ENCODE results near the gene MMP14. TPM values are rescaled to one million over a fixed set of nuclear protein-coding genes. Genes with fewer than 3 reads are reported as not detected.
A peak's percentile ranks its signal among the peaks of the same experiment; 100 is the strongest.

Gene MMP14
- total and polyA plus RNA-seq, 9 of the 15 experiments (the other 6 are each of a cell fraction or from before 2014, with no cell fraction given): 0.36 to 5.8 (median 1.3) TPM; not detected in 2

DNA sequence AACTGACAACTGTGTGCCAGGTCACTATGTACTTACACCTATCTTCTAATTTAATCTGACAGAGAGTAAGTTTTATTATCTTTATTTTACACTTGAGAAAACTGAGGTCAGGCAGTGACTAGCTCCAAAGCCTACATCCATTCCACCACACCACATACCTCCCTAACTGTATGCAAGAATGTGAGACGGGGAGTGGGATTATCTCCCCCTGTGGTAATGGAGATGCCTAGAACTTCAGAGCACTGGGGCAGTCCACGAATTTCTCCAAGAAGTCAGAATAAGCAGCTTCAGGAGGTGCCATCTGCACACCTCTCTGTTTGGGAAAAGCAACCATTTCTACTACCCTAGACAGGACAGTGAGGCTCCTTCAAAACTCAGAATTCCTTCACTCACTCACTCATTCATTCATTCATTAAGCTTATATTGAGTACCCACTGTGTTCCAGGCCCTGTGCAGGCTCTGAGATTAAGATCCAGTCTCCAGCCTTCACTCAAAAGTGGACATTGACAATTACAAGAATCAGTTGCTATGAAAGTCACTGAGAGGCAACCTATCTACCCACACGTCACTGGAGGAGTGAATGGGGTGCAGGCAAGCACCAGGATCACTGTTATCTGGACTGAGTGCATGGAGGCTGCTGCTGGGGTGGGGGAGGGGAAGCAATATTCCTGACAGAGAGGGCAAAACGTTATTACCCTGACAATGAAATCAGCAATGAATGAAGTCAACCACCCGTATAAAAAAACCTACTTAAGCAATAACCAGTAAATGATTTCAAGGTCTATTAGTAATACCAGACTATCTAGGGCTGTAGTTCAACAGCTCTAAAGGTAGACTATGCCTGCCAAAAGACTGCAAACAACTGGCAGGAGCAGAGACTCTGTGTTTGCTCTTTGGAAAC, 39.1 kb upstream of the MMP14 start (continued):
- TF ChIP-seq, protein P1, sequence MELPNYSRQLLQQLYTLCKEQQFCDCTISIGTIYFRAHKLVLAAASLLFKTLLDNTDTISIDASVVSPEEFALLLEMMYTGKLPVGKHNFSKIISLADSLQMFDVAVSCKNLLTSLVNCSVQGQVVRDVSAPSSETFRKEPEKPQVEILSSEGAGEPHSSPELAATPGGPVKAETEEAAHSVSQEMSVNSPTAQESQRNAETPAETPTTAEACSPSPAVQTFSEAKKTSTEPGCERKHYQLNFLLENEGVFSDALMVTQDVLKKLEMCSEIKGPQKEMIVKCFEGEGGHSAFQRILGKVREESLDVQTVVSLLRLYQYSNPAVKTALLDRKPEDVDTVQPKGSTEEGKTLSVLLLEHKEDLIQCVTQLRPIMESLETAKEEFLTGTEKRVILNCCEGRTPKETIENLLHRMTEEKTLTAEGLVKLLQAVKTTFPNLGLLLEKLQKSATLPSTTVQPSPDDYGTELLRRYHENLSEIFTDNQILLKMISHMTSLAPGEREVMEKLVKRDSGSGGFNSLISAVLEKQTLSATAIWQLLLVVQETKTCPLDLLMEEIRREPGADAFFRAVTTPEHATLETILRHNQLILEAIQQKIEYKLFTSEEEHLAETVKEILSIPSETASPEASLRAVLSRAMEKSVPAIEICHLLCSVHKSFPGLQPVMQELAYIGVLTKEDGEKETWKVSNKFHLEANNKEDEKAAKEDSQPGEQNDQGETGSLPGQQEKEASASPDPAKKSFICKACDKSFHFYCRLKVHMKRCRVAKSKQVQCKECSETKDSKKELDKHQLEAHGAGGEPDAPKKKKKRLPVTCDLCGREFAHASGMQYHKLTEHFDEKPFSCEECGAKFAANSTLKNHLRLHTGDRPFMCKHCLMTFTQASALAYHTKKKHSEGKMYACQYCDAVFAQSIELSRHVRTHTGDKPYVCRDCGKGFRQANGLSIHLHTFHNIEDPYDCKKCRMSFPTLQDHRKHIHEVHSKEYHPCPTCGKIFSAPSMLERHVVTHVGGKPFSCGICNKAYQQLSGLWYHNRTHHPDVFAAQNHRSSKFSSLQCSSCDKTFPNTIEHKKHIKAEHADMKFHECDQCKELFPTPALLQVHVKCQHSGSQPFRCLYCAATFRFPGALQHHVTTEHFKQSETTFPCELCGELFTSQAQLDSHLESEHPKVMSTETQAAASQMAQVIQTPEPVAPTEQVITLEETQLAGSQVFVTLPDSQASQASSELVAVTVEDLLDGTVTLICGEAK (IDR thresholded peaks at IDR 0.05): no peak
- TF ChIP-seq, protein P1 (CRISPR knock-in tag; IDR thresholded peaks at IDR 0.05): no peak
- TF ChIP-seq LEF1 (IDR thresholded peaks at IDR 0.05) (peak; percentile 70; the same call in 1 of the 2 replicates), CBX3 (IDR thresholded peaks at IDR 0.05; ENCODE audit: borderline replicate concordance in 1 of 2, low read length in 2 of 2) (no peak), NFRKB (IDR thresholded peaks at IDR 0.05; ENCODE audit: low read depth) (no peak), CREM (IDR thresholded peaks at IDR 0.05; ENCODE audit: low read depth) (peak; percentile 72; the same call in 1 of the 2 replicates)
- TF ChIP-seq, protein P2, sequence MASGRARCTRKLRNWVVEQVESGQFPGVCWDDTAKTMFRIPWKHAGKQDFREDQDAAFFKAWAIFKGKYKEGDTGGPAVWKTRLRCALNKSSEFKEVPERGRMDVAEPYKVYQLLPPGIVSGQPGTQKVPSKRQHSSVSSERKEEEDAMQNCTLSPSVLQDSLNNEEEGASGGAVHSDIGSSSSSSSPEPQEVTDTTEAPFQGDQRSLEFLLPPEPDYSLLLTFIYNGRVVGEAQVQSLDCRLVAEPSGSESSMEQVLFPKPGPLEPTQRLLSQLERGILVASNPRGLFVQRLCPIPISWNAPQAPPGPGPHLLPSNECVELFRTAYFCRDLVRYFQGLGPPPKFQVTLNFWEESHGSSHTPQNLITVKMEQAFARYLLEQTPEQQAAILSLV (tag; IDR thresholded peaks at IDR 0.05): no peak
- TF ChIP-seq, protein P3, sequence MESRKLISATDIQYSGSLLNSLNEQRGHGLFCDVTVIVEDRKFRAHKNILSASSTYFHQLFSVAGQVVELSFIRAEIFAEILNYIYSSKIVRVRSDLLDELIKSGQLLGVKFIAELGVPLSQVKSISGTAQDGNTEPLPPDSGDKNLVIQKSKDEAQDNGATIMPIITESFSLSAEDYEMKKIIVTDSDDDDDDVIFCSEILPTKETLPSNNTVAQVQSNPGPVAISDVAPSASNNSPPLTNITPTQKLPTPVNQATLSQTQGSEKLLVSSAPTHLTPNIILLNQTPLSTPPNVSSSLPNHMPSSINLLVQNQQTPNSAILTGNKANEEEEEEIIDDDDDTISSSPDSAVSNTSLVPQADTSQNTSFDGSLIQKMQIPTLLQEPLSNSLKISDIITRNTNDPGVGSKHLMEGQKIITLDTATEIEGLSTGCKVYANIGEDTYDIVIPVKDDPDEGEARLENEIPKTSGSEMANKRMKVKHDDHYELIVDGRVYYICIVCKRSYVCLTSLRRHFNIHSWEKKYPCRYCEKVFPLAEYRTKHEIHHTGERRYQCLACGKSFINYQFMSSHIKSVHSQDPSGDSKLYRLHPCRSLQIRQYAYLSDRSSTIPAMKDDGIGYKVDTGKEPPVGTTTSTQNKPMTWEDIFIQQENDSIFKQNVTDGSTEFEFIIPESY (CRISPR knock-in tag; IDR thresholded peaks at IDR 0.05): no peak

Data from K562 (cell line).